ENCODE measurements around the gene CYB561D2.

Gene CYB561D2

DNA sequence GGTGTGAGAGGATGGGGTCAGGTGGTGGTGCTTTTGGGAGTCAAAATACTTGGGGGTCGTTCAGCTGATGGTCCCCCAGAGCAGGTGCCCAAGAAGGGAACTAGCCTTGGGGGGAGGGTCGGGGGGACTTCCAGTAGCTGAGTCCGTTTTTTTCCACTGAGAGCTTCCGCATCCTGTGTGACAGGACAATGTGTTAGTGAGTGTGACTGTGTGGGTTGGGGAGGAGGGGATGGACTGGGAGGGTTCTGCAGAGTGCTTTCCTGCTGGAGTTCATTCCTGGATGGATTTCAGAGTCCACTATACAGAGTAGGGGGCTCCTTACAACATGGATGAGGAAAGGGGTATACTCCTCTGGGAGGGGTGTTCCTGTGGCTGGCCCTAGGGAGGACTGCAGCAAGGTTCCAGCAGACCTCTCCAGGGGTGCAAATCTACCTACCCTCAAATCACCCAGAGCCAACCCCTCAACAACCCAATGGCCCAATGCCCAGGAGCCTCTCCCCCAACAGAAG lies 27.5 kb upstream of the CYB561D2 start:
- DNase-seq (ENCODE audit: low read depth in 2 of 2, low spot score in 1 of 2) = no peak

DNA sequence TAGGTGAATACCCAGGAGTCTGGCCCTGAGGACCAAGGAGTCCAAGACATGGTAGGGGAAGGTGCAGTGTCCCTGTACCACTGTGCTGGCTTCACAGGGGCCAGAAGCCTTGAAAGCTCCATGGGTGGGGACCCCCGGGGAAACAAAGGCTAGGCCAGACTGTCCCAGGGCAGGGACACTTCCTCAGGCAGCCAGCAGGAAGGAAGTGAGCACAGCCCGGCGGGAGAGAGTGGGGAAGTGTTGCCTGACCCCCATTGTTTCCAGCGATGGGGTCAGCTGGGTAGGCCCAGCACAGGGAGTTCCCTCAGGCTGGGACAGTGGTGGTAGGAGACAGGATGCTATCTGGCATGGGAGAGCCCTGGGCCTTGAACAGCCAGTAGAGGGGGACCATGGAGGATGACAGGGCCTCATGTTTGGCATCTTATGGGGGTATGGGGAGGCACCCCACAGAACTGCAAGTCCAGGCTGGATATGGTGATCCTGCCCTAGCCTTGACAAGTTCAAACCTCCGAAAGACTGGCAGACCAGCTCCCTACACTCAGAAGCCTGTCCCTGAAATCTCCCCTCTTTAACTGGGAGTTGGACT lies 27.0 kb upstream of the CYB561D2 start:
- no peak for DNase-seq (ENCODE audit: low read depth in 2 of 2, low spot score in 1 of 2)

DNA sequence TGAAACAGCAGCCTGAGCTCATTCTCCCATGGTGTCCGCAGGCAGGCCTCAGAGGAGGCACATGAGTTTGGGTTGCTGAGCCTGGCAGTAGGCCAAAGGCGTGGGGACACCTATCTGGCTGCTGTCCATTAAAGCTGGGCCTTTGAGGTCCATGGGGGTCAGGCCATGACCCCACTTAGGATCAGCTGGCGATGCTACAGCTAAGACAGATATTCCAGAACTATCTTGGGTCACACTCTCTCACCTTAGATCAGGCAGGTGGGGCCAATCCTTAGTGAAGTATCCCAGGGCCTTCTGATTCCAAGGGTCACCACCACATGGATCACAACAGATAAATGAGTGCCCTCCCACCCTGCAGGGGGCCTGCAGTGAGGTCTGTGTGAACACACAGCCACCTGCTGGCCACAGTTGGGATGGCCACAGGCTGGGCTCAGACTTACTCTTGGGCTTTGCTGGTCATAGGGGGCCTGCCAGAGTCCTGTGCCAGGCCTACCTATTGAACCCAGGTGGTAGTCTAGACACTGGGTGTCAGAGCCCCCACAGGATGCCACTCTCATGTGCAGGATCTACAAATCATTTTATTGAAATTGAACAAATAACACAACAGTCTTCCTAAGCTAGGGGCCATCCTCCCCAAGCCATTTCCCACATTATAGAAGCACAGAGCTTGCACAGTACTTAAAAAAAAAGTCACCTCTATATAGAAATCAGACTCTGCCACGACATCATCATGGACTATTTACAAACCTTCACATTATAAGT lies 26.1 kb upstream of the CYB561D2 start:
- DNase-seq (ENCODE audit: low read depth in 2 of 2, low spot score in 1 of 2) = peak in 1 of 2 donors; percentile 33

DNA sequence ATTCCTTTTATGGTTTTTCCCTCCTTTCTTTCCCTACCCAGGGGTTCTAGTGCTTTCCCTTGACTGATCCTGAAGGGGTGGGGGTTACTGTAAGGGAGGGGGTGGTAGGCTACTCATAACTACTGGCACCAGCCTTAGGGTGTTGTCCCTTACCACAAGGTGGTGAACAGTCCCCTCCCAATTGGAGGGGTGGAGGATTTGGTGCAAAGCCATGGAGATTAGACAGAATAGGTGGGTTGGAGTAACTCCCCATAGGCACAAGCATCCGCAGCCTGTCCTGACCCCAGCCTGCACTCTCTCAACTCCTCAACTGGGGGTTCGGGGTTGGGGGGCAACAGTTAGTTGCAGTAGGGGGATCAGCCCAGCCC lies 25.6 kb upstream of the CYB561D2 start:
- DNase-seq (ENCODE audit: low read depth in 2 of 2, low spot score in 1 of 2) = no peak

GRCh38 chr3:50325497-50326181 lies 25.0 kb upstream of the CYB561D2 start:
- no peak for DNase-seq (ENCODE audit: low read depth in 2 of 2, low spot score in 1 of 2)

GRCh38 chr3:50326182-50326541 lies 24.5 kb upstream of the CYB561D2 start:
- DNase-seq (ENCODE audit: low read depth in 2 of 2, low spot score in 1 of 2) = no peak

DNA sequence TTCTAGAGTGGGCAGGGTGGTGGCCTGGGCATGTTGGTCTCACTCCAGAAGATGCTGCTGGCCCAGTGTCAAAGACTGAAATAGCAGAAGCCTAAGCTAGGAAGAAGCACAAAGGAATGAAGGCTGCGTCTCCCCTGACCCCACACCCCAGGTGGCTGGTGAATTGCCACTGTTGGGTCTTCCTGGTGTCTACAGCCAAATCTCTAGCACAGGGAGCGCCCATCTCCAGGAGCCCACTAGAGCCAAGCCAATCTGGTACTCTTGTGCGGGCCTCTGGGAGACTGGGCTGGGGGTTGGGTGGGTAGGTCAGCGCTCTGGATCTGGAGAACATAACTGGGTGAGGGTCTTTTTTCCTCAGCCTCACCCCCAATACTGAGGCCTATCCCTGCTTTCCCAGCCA lies 23.5 kb upstream of the CYB561D2 start:
- no peak for DNase-seq (ENCODE audit: low read depth in 2 of 2, low spot score in 1 of 2)

GRCh38 chr3:50327943-50328691 lies 22.5 kb upstream of the CYB561D2 start, which contains the start of gene TUSC2:
TSS of gene TUSC2 (minus strand) at chr3:50328223. CDS start at chr3:50328099, 124 bp downstream.
- DNase-seq (ENCODE audit: low read depth in 2 of 2, low spot score in 1 of 2) = peak; percentile 89 to 90

DNA sequence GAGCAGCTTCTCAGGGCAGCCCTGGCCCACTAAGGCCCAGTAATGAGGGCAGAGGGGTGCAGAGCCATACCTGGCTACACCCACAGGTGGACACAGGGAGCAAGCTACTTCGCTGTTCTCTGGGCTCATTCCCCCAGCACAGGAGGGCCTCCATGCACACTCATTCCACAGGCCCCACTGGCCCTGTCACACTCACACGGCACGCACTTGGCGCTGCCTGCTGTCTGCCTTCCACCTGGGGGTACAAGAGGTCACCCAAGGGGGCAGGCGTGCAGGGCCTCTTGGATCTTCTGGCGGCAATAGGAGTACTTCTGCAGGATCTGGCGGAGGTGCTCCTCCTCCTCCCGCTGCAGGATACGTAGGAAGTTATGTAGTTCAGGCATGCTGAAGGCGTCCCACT lies 20.3 kb upstream of the CYB561D2 start:
- no peak for DNase-seq (ENCODE audit: low read depth in 2 of 2, low spot score in 1 of 2)

- no peak for DNase-seq (ENCODE audit: low read depth in 2 of 2, low spot score in 1 of 2)
These were observed 19.2 kb upstream of the CYB561D2 start for GRCh38 chr3:50331364-50331907.

GRCh38 chr3:50333744-50334328 lies 16.8 kb upstream of the CYB561D2 start:
- no peak for DNase-seq (ENCODE audit: low read depth in 2 of 2, low spot score in 1 of 2)

- no peak for DNase-seq (ENCODE audit: low read depth in 2 of 2, low spot score in 1 of 2)
These were observed 16.2 kb upstream of the CYB561D2 start for GRCh38 chr3:50334339-50335075.

- DNase-seq (ENCODE audit: low read depth in 2 of 2, low spot score in 1 of 2) = no peak
These were observed 14.0 kb upstream of the CYB561D2 start for GRCh38 chr3:50336452-50337174.

GRCh38 chr3:50337175-50337861 lies 13.3 kb upstream of the CYB561D2 start:
- peak; percentile 82 to 93 for DNase-seq (ENCODE audit: low read depth in 2 of 2, low spot score in 1 of 2)

GRCh38 chr3:50338965-50339364 lies 11.7 kb upstream of the CYB561D2 start:
- DNase-seq (ENCODE audit: low read depth in 2 of 2, low spot score in 1 of 2) = no peak

- DNase-seq (ENCODE audit: low read depth in 2 of 2, low spot score in 1 of 2) = no peak
These were observed 11.0 kb upstream of the CYB561D2 start for GRCh38 chr3:50339485-50340146.

DNA sequence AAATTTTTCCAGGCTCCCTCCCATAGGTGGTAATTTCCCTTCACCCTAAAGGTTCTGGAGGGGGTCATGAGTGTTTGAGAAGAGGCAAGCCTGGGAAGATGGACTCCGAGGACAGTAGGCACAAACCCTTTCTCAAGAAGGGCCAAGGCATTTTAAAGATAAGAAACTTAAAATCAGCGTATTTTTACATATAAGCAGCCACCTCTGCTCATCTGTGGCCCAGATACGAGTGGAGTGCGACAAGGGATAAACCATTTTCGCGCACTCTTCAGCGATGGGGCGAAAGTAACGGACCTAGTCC lies 10.6 kb upstream of the CYB561D2 start:
- DNase-seq (ENCODE audit: low read depth in 2 of 2, low spot score in 1 of 2) = no peak
